Fibroblast of lung (primary cell): ENCODE results near the gene PTCSC3. TPM values are rescaled to one million over a fixed set of nuclear protein-coding genes. Genes with fewer than 3 reads are reported as not detected.
A peak's percentile ranks its signal among the peaks of the same experiment; 100 is the strongest.

ENCODE experiments used
- DNase-seq, 2 donors: peaks; one replicate each; pipeline versions ENCODE4 v3.0.0 to v3.0.0-alpha.2; 2010; ENCODE audit warnings: low read depth in 2 of 2
- H2AFZ ChIP-seq: 2 replicates; pipeline ENCODE4 v1.5.1; 2012; ENCODE audit warnings: low read length, control low read depth, inconsistent platforms
- H3K27ac ChIP-seq: 2 replicates; pipeline ENCODE4 v1.5.1; 2011; ENCODE audit warnings: low read length, control low read depth; ENCODE audit not compliant: insufficient read depth
- H3K27me3 ChIP-seq: 2 replicates; pipeline ENCODE4 v1.5.1; 2011; ENCODE audit warnings: mild to moderate bottlenecking, low read length; ENCODE audit not compliant: control insufficient read depth, insufficient read depth
- H3K36me3 ChIP-seq: 2 replicates; pipeline ENCODE4 v1.5.1; 2011; ENCODE audit warnings: low read length; ENCODE audit not compliant: control insufficient read depth, insufficient read depth
- H3K4me1 ChIP-seq: 2 replicates; pipeline ENCODE4 v1.5.1; 2011; ENCODE audit warnings: low read length; ENCODE audit not compliant: control insufficient read depth, insufficient read depth; ENCODE audit errors: extremely low read depth
- H3K4me2 ChIP-seq: 2 replicates; pipeline ENCODE4 v1.5.1; 2011; ENCODE audit warnings: low read length, control low read depth; ENCODE audit not compliant: insufficient read depth; ENCODE audit errors: extremely low read depth
- H3K4me3 ChIP-seq, 4 experiments: fragments of 200-600 bp in 1 of 4; sonication (generic) in 1 of 4; replicated peaks in 1 of 4; 2 replicates each; pipeline ENCODE4 v1.5.1; 2011 to 2016; ENCODE audit warnings: low read length in 4 of 4, low read depth in 3 of 4, mild to moderate bottlenecking in 3 of 4, control low read depth in 2 of 4, inconsistent platforms in 1 of 4, mixed read lengths in 1 of 4; ENCODE audit not compliant: insufficient read depth in 1 of 4; ENCODE audit errors: control extremely low read depth in 1 of 4
- H3K79me2 ChIP-seq: 2 replicates; pipeline ENCODE4 v1.5.1; 2012; ENCODE audit warnings: mild to moderate bottlenecking, low read length, inconsistent platforms; ENCODE audit not compliant: control insufficient read depth, insufficient read depth
- H3K9ac ChIP-seq: 2 replicates; pipeline ENCODE4 v1.5.1; 2011; ENCODE audit warnings: mild to moderate bottlenecking, low read length, control low read depth; ENCODE audit not compliant: insufficient read depth
- H3K9me3 ChIP-seq: 2 replicates; pipeline ENCODE4 v1.5.1; 2012; ENCODE audit warnings: low read depth, low read length; ENCODE audit not compliant: control insufficient read depth, insufficient read depth
- H4K20me1 ChIP-seq: 2 replicates; pipeline ENCODE4 v1.5.1; 2011; ENCODE audit warnings: low read length; ENCODE audit not compliant: control insufficient read depth, insufficient read depth; ENCODE audit errors: extremely low read depth
- CTCF ChIP-seq, 2 donors: IDR thresholded peaks in 1 of 2; conservative IDR thresholded peaks in 1 of 2; 1 replicate in 1 of 2; 2 replicates in 1 of 2; pipeline ENCODE4 v1.5.1; 2011 to 2012; ENCODE audit warnings: low read length in 2 of 2, control low read depth in 1 of 2, inconsistent platforms in 1 of 2, low read depth in 1 of 2, mild to moderate bottlenecking in 1 of 2
- EZH2 ChIP-seq: IDR thresholded peaks from 2 replicates; pipeline ENCODE4 v1.5.1; 2012; ENCODE audit warnings: low read length, control low read depth, mild to moderate bottlenecking; ENCODE audit errors: missing control alignments
- polyA plus RNA-seq, 2 donors: library from polyadenylated mRNA; depleted of rRNA in 1 of 2; stranded (reverse) in 1 of 2; unstranded in 1 of 2; fragments of >200 nt; gene quantifications; 2 replicates each; pipeline ENCODE4 v1.2.1, GENCODE V29; 2011 to 2012; ENCODE audit warnings: missing spikeins in 1 of 2
- total RNA-seq: library from RNA; depleted of rRNA; stranded (reverse); fragments of >200 nt; gene quantifications from 2 replicates; pipeline ENCODE4 v1.2.1, GENCODE V29; 2014

The PTCSC3 gene
- total and polyA plus RNA-seq, 2 donors (not counting 1 experiment from before 2014, with no cell fraction given) = not detected

- H3K4me3 ChIP-seq = no peak overlapping the region
- no peak overlapping the region for H3K9ac ChIP-seq
- H3K36me3 ChIP-seq = no peaks in the 10 kb centered on the region
- no peaks in the 10 kb centered on the region for H3K4me1 ChIP-seq
- H3K4me2 ChIP-seq = no peak overlapping the region
- no peak overlapping the region for H3K27ac ChIP-seq
- H2AFZ ChIP-seq = no peak overlapping the region
- no peak for TF ChIP-seq EZH2
- no peak for TF ChIP-seq CTCF (conservative IDR thresholded peaks at IDR 0.05 in 1 of 2, IDR thresholded peaks at IDR 0.05 in 1 of 2; ENCODE audit: low read depth in 1 of 2, low read length in 2 of 2)
- H3K79me2 ChIP-seq = no peaks in the 10 kb centered on the region
- DNase-seq = no peak
- H3K27me3 ChIP-seq = no peaks in the 10 kb centered on the region
- H4K20me1 ChIP-seq = no peaks in the 10 kb centered on the region
- no peaks in the 10 kb centered on the region for H3K9me3 ChIP-seq
These were observed 38.7 kb upstream of the PTCSC3 start for GRCh38 chr14:36215217-36215598.

- no peaks in the 10 kb centered on the region for H3K4me1 ChIP-seq
- DNase-seq = peak in 1 of 2 donors; percentile 12
- H3K79me2 ChIP-seq = no peaks in the 10 kb centered on the region
- TF ChIP-seq CTCF (conservative IDR thresholded peaks at IDR 0.05 in 1 of 2, IDR thresholded peaks at IDR 0.05 in 1 of 2; ENCODE audit: low read depth in 1 of 2, low read length in 2 of 2) = no peak
- no peak for TF ChIP-seq EZH2
- H2AFZ ChIP-seq = no peak overlapping the region
- H3K27me3 ChIP-seq = no peaks in the 10 kb centered on the region
- no peak overlapping the region for H3K4me2 ChIP-seq
- H4K20me1 ChIP-seq = no peaks in the 10 kb centered on the region
- no peaks in the 10 kb centered on the region for H3K9me3 ChIP-seq
- H3K36me3 ChIP-seq = no peaks in the 10 kb centered on the region
- no peak overlapping the region for H3K27ac ChIP-seq
- H3K9ac ChIP-seq = no peak overlapping the region
- no peak overlapping the region for H3K4me3 ChIP-seq
These were observed 38.1 kb upstream of the PTCSC3 start for GRCh38 chr14:36214476-36215216.

- Histone ChIP-seq H3K36me3 (no peaks in the 10 kb centered on the region), H3K9me3 (no peaks in the 10 kb centered on the region), H3K4me1 (no peaks in the 10 kb centered on the region), H3K9ac (no peak overlapping the region), H3K4me2 (no peak overlapping the region), H2AFZ (no peak overlapping the region), H3K27me3 (no peaks in the 10 kb centered on the region), H3K4me3 (no peak overlapping the region), H3K79me2 (no peaks in the 10 kb centered on the region), H4K20me1 (no peaks in the 10 kb centered on the region), H3K27ac (no peak overlapping the region)
- no peak for DNase-seq
- TF ChIP-seq EZH2 (no peak), CTCF (conservative IDR thresholded peaks at IDR 0.05 in 1 of 2, IDR thresholded peaks at IDR 0.05 in 1 of 2; ENCODE audit: low read depth in 1 of 2, low read length in 2 of 2) (no peak)
These were observed 36.5 kb upstream of the PTCSC3 start for GRCh38 chr14:36212987-36213386.
